Measurements from ENCODE around the gene NPRL2. TPM values are rescaled to one million over a fixed set of nuclear protein-coding genes. Genes with fewer than 3 reads are reported as not detected.
A peak's percentile ranks its signal among the peaks of the same experiment; 100 is the strongest.

NPRL2 gene
- total RNA-seq, 1 experiment from 2014 or later: 29.8 TPM

- intact Hi-C loops (cut with micrococcal nuclease; ENCODE audit: unreplicated experiment): loop anchor here (1.0 to 2.0 kb wide), 4 partner anchors 18 to 62 kb away; partner anchors contain the start of gene GNAI2
- H3K4me1 Mint-ChIP-seq (ENCODE audit: low read depth, unreplicated experiment): peaks cover 11% of the 10 kb centered on the region
Observed at GRCh38 chr3:50298836-50299637, 51.5 kb downstream of the NPRL2 start, which contains the start of the genes HYAL3 and NAA80. Gene HYAL3, minus strand, starts transcription at chr3:50299405. Its CDS starts 3,803 bp downstream, at chr3:50295602. Gene NAA80, minus strand, starts transcription at chr3:50299405. Its CDS starts 1,942 bp downstream, at chr3:50297463.

GRCh38 chr3:50297896-50298725 is 52.5 kb downstream of the NPRL2 start:
- peak overlapping the region; percentile 95 for H3K27ac Mint-ChIP-seq (ENCODE audit: unreplicated experiment)
- DNase-seq: no peak

More at GRCh38 chr3:50298836-50299637, 51.5 kb downstream of the NPRL2 start, which contains the start of the genes HYAL3 and NAA80:
- no peaks in the 10 kb centered on the region for H3K27me3 Mint-ChIP-seq (ENCODE audit: insufficient read depth, unreplicated experiment)
- peak; percentile 99 for DNase-seq
- H3K4me3 Mint-ChIP-seq (ENCODE audit: unreplicated experiment): peak within 1 kb of the TSS; percentile 97
- peak; percentile 15 to 26 for TF ChIP-seq CTCF (IDR thresholded peaks at IDR 0.05; ENCODE audit: insufficient read depth in 1 of 2, low read depth in 1 of 2, low read length in 1 of 2, severe bottlenecking in 1 of 2, unreplicated experiment in 1 of 2)
- no peaks in the 10 kb centered on the region for H3K27me3 ChIP-seq (replicated peaks; ENCODE audit: control insufficient read depth, insufficient read depth, low read length)
- peaks cover 11% of the 10 kb centered on the region for H3K36me3 Mint-ChIP-seq (ENCODE audit: insufficient read depth, unreplicated experiment)
- H3K9me3 ChIP-seq: no peaks in the 10 kb centered on the region
- CTCF ChIA-PET: interaction anchor here (0.7 to 1.3 kb wide), 10 partner anchors 17 to 1200 kb away, joined by 3 to 8 read pairs (median 4); partner anchors contain the start of gene LSMEM2
- peaks cover 20% of the 10 kb centered on the region for H3K4me1 ChIP-seq
- no peaks in the 10 kb centered on the region for H3K9me3 Mint-ChIP-seq (ENCODE audit: unreplicated experiment)
- BruUV-seq (replicated peaks): no TSS peak
- H3K36me3 ChIP-seq (ENCODE audit: control insufficient read depth, insufficient read depth, low read length): no peaks in the 10 kb centered on the region; the same call in 1 of the 2 replicates
- H3K4me3 ChIP-seq (ENCODE audit: low read depth, low read length): peak within 1 kb of the TSS; percentile 47
- peak within 1 kb of the TSS; percentile 95 for H3K27ac Mint-ChIP-seq (ENCODE audit: unreplicated experiment)
- POLR2A ChIA-PET: interaction anchor here (0.6 to 1.4 kb wide), 8 partner anchors 11 to 1281 kb away, joined by 3 to 17 read pairs (median 6); partner anchors contain the start of genes DALRD3 and GNAI2

More at GRCh38 chr3:50297896-50298725, 52.5 kb downstream of the NPRL2 start:
- peak overlapping the region; percentile 97 for H3K4me3 Mint-ChIP-seq (ENCODE audit: unreplicated experiment)
- Histone ChIP-seq H3K4me1 (peaks cover 18% of the 10 kb centered on the region), H3K27me3 (replicated peaks; ENCODE audit: control insufficient read depth, insufficient read depth, low read length) (no peaks in the 10 kb centered on the region), H3K9me3 (no peaks in the 10 kb centered on the region), H3K4me3 (ENCODE audit: low read depth, low read length) (peak overlapping the region; percentile 47), H3K36me3 (ENCODE audit: control insufficient read depth, insufficient read depth, low read length) (no peaks in the 10 kb centered on the region; the same call in 1 of the 2 replicates)
- H3K27me3 Mint-ChIP-seq (ENCODE audit: insufficient read depth, unreplicated experiment): no peaks in the 10 kb centered on the region
- ChIA-PET CTCF (no interaction called here), POLR2A (no interaction called here)
- peaks cover 11% of the 10 kb centered on the region for H3K36me3 Mint-ChIP-seq (ENCODE audit: insufficient read depth, unreplicated experiment)
- no peaks in the 10 kb centered on the region for H3K9me3 Mint-ChIP-seq (ENCODE audit: unreplicated experiment)
- peaks cover 12% of the 10 kb centered on the region for H3K4me1 Mint-ChIP-seq (ENCODE audit: low read depth, unreplicated experiment)
- BruUV-seq (replicated peaks): TSS peak; percentile 45
- intact Hi-C loops (cut with micrococcal nuclease; ENCODE audit: unreplicated experiment): loop anchor here (2.0 kb wide), 3 partner anchors 17 to 61 kb away; partner anchors contain the start of gene GNAI2
- peak in 1 of 2 experiments; percentile 16 for TF ChIP-seq CTCF (IDR thresholded peaks at IDR 0.05; ENCODE audit: insufficient read depth in 1 of 2, low read depth in 1 of 2, low read length in 1 of 2, severe bottlenecking in 1 of 2, unreplicated experiment in 1 of 2)
